Measurements from ENCODE around the gene STPG3.

GRCh38 chr9:137279741-137280473 lies 28.8 kb downstream of the STPG3 start:
- no peak for TF ChIP-seq EGR1 (IDR thresholded peaks at IDR 0.05; ENCODE audit: low read depth in 2 of 2)
- no peak for TF ChIP-seq CTCF (IDR thresholded peaks at IDR 0.05; ENCODE audit: low read depth, low read length, missing input control)

Measured in liver (tissue), 3 donors.